ENCODE measurements around the gene PLA2G15. TPM values are rescaled to one million over a fixed set of nuclear protein-coding genes. Genes with fewer than 3 reads are reported as not detected.

Gene PLA2G15
- total and polyA plus RNA-seq, 2 of the 13 experiments (the other 11 are each of a cell fraction or from before 2014, with no cell fraction given), result 14.4 to 23.7 TPM

- TF ChIP-seq, protein P1, sequence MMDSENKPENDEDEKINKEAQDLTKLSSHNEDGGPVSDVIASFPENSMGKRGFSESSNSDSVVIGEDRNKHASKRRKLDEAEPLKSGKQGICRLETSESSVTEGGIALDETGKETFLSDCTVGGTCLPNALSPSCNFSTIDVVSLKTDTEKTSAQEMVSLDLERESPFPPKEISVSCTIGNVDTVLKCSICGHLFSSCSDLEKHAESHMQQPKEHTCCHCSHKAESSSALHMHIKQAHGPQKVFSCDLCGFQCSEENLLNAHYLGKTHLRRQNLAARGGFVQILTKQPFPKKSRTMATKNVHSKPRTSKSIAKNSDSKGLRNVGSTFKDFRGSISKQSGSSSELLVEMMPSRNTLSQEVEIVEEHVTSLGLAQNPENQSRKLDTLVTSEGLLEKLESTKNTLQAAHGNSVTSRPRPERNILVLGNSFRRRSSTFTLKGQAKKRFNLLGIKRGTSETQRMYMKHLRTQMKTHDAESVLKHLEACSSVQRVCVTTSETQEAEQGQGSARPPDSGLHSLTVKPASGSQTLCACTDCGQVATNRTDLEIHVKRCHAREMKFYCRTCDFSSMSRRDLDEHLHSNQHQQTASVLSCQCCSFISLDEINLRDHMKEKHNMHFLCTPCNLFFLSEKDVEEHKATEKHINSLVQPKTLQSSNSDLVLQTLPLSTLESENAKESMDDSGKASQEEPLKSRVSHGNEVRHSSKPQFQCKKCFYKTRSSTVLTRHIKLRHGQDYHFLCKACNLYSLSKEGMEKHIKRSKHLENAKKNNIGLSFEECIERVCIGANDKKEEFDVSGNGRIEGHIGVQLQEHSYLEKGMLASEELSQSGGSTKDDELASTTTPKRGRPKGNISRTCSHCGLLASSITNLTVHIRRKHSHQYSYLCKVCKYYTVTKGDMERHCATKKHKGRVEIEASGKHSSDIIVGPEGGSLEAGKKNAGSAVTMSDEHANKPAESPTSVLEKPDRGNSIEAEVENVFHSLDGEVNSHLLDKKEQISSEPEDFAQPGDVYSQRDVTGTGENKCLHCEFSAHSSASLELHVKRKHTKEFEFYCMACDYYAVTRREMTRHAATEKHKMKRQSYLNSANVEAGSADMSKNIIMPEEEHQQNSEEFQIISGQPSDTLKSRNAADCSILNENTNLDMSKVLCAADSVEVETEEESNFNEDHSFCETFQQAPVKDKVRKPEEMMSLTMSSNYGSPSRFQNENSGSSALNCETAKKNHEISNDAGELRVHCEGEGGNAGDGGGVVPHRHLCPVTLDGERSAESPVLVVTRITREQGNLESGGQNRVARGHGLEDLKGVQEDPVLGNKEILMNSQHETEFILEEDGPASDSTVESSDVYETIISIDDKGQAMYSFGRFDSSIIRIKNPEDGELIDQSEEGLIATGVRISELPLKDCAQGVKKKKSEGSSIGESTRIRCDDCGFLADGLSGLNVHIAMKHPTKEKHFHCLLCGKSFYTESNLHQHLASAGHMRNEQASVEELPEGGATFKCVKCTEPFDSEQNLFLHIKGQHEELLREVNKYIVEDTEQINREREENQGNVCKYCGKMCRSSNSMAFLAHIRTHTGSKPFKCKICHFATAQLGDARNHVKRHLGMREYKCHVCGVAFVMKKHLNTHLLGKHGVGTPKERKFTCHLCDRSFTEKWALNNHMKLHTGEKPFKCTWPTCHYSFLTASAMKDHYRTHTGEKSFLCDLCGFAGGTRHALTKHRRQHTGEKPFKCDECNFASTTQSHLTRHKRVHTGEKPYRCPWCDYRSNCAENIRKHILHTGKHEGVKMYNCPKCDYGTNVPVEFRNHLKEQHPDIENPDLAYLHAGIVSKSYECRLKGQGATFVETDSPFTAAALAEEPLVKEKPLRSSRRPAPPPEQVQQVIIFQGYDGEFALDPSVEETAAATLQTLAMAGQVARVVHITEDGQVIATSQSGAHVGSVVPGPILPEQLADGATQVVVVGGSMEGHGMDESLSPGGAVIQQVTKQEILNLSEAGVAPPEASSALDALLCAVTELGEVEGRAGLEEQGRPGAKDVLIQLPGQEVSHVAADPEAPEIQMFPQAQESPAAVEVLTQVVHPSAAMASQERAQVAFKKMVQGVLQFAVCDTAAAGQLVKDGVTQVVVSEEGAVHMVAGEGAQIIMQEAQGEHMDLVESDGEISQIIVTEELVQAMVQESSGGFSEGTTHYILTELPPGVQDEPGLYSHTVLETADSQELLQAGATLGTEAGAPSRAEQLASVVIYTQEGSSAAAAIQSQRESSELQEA (CRISPR knock-in tag; IDR thresholded peaks at IDR 0.05; ENCODE audit: not compliant biosample characterization), result no peak
- peak; percentile 67 for TF ChIP-seq TFAP4 (IDR thresholded peaks at IDR 0.05; ENCODE audit: borderline replicate concordance, low read depth)
- no peak for TF ChIP-seq NCOA5 (CRISPR knock-in tag; IDR thresholded peaks at IDR 0.05)
- TF ChIP-seq ZKSCAN5 (CRISPR knock-in tag; IDR thresholded peaks at IDR 0.05), result no peak
- TF ChIP-seq STAT6 (CRISPR knock-in tag; IDR thresholded peaks at IDR 0.05; ENCODE audit: borderline replicate concordance), result no peak
- TF ChIP-seq HIVEP1 (CRISPR knock-in tag; IDR thresholded peaks at IDR 0.05), result no peak
- no peak for TF ChIP-seq KLF15 (CRISPR knock-in tag; IDR thresholded peaks at IDR 0.05; ENCODE audit: borderline replicate concordance)
- TF ChIP-seq ARNT (IDR thresholded peaks at IDR 0.05), result no peak
- no peak for TF ChIP-seq KDM4B (CRISPR knock-in tag; IDR thresholded peaks at IDR 0.05)
- TF ChIP-seq ZNF251 (CRISPR knock-in tag; IDR thresholded peaks at IDR 0.05), result no peak
- TF ChIP-seq ZFP36L2 (CRISPR knock-in tag; IDR thresholded peaks at IDR 0.05), result no peak
- TF ChIP-seq, protein P2, sequence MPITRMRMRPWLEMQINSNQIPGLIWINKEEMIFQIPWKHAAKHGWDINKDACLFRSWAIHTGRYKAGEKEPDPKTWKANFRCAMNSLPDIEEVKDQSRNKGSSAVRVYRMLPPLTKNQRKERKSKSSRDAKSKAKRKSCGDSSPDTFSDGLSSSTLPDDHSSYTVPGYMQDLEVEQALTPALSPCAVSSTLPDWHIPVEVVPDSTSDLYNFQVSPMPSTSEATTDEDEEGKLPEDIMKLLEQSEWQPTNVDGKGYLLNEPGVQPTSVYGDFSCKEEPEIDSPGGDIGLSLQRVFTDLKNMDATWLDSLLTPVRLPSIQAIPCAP (CRISPR knock-in tag; IDR thresholded peaks at IDR 0.05; ENCODE audit: low read depth), result no peak
- TF ChIP-seq ZMAT5 (CRISPR knock-in tag; IDR thresholded peaks at IDR 0.05; ENCODE audit: borderline replicate concordance, low read depth), result no peak
- TF ChIP-seq TSC22D2 (CRISPR knock-in tag; IDR thresholded peaks at IDR 0.05; ENCODE audit: borderline replicate concordance), result no peak
- peak; percentile 45; the same call in 1 of the 2 replicates for TF ChIP-seq MAX (IDR thresholded peaks at IDR 0.05)
Measured at GRCh38 chr16:68275611-68276191, 30.5 kb downstream of the PLA2G15 start (continued).

Data from HepG2 (cell line).